Activated T-cell treated with anti-CD3 and anti-CD28 coated beads, Interleukin-2, amount 50 U/mL, for 48 hours (primary cell): ENCODE results near the gene MRFAP1L1.

Experiments
- DNase-seq, 2 experiments: peaks; one replicate each; pipeline ENCODE4 v3.0.0-alpha.2; 2020

Gene MRFAP1L1

GRCh38 chr4:6715704-6716017 is 6.0 kb upstream of the MRFAP1L1 start:
- no peak for DNase-seq

DNA sequence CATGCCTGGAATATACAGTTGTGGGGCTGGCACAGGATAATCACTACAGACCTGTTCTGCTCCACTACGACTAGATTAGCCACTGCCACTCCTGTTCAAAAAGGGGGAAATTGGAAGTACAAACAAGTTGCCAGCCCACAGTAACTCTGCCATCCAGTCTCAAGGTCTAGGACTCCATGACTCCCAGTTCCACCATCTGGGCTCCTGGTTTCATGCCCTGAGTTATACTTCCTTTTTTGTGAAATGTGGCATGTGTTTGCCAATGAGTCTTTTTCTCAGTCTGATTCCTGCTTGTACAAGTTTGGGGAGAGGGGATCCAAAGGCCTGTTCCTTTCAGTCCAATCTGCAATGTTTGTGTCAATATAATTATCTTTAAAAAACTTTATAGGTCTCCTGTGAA is 5.3 kb upstream of the MRFAP1L1 start:
- no peak for DNase-seq

GRCh38 chr4:6710996-6711395 is 1.3 kb upstream of the MRFAP1L1 start:
- no peak for DNase-seq

DNA sequence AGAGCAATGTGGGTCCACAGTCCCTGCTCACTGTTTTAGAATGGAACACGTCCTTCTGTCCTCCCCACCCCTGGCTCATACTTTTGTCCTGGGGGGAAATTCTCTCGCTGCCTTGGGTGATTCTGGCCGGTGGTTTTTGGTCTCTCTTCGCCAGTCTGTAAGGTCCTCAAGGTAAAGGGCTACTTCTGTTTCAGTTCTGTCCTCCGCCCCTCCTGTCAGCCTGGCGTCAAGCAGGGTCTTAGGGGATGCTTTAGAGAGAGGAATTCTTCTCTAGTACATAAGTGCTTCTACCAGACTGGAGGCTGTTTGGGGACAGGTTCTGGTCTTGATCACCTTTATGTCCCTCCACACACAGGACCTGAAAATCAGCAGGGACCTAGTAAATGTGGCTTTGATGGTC is 617 bp upstream of the MRFAP1L1 start:
- DNase-seq, result no peak

DNA sequence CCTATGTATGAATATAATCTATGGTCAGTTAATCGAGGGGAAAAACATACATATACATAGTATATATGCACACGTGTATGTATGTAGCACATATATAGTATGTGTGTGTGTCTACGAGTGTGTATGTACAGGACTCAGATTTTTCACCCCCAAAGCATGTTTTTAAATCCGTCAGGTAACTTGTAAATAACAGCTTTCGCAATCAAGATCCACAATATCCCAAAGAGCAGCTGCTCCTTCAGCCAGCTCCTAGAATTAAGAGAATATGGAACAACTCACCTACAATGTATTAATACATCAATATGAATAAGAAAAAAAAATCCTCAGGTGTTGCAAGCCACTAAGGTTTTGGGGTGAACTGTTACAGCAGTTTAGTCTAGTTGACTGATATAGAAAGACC is 3.5 kb downstream of the MRFAP1L1 start:
- no peak for DNase-seq

- DNase-seq, result no peak
These were observed 4.0 kb downstream of the MRFAP1L1 start for GRCh38 chr4:6705646-6706045.

DNA sequence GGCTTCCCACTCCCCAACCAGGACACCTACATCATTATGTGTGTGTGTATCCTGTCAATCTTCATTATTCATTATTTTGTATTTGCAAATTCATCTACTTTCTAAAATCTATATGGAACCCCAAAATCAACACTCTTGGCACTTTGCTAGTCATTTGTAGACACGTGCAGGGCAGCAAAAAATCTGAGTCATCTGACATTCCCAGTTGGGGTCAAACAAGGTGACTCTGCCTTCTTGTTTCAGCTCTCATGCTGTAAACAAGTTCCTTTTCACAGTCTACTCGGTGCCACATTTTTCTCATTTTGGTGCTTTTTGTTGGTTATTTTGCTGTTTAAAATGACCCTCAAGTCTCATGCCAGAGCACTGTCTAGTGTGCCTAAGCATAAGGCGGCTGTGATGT is 5.9 kb downstream of the MRFAP1L1 start:
- no peak for DNase-seq

DNA sequence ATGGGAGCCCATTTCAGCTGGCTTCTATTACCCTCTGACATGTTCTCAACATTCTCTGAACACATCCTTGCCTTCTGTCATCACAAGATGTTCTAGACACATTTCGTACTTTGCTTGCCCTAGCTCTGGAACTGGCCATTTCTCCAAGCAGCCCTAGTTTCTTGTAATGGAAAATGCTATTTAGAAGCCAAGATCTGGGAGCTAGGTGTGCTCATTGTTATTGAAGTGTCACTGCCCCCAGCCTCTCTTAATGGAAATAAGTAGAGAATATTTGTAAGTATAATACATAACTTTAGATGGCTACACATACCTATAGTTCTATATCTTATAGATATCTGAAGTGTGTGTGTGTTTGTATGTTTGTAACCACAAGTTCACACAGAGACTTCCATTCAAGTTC is 6.9 kb downstream of the MRFAP1L1 start:
- no peak for DNase-seq

DNA sequence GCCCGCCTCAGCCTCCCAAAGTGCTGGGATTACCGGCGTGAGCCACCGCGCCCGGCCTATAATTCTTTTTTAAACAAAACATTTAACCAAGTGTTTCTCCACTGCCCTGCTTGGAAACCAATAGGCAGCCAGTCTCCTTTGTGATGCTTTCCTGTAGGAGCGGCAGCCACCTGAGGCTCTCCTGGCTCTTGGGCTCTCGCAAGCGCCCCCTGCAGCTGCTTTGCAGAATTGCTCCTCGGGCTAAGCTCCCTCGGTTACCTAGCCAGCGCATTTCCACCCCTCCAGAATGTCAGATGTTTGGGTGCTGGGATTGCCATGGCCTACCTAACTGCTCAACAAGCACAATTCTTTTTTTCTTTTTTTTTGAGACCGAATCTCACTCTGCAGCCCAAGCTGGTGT is 8.3 kb downstream of the MRFAP1L1 start:
- DNase-seq, result peak; percentile 65 to 76

DNA sequence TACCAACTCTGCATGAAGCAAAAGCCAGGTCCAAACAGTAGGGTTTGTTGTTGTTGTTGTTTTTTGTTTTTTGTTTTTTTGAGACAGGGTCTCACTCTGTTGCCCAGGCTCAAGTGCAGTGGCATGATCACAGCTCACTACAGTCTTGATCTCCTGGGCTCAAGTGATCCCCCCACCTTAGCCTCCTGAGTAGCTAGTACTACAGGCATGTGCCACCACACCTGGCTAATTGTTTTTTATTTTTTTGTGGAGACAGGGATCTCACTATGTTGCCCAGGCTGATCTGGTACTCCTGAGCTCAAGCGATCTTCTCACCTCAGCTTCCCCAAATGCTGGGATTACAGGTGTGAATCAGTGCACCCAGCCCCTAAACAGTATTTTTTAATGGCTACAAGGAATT is 9.8 kb downstream of the MRFAP1L1 start:
- no peak for DNase-seq

GRCh38 chr4:6699388-6699787 is 10.3 kb downstream of the MRFAP1L1 start:
- DNase-seq, result no peak

- DNase-seq, result no peak
These were observed 12.5 kb downstream of the MRFAP1L1 start for GRCh38 chr4:6697131-6697530.

DNA sequence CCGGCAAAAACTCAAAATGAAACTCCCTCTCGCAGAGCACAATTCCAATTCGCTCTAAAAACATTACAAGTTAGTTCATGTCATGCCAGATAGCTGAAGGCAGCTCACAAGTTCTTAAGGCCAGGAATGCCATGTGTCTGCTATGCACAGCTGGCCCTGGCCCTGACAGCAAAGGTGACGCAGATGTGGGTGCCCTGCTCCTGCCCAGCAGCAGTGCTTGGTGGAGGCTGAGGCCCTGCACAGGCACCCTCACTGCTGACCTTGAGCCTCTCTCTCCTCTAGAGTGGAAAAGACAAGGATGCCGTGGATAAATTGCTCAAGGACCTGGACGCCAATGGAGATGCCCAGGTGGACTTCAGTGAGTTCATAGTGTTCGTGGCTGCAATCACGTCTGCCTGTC is 13.1 kb downstream of the MRFAP1L1 start:
- no peak for DNase-seq

DNA sequence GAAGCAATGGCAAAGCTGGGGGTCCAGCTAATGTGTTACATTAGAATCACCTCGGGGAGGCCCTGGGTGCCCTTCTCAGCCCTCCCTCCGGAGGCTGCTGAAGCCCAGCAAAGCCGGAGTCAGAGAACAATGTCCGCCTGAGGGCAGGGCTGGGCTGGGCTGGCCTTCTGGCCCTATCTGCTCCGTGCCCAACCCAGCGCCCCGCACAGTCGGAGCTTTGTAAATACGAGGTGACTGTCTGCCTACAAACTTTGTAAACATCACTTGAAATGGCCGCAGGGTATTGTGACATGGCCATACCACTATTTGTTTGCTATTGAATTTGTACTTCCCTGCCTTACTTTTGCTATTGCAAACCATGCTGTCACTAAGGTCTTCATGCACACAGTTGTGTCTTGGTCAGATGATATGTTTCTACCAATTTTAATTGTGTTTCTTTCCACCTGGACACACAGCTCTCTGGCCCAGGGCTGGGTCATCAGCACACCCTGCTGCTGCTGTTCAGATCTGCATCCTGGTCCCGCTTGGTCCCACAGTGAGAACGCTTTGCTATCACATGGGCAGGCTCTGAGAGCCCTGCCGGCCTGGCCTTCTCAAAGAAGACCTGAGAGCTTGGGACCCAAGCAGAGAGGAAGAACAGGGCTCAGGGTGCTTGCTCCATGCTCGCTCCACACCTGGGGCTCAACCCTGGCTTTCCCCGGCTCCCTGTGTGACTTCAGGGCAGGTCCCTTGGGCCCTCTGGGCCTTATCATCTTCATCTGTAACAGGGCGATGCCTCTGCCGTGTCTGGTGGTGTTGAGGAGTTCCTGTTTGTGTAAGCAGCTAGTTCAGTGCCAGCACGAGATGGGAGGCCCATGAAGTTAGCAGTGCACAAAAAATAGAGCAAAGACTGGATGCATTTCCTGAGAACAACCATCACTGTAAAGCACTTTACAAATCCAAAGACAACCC is 13.7 kb downstream of the MRFAP1L1 start:
- peak; percentile 66 to 69 for DNase-seq

GRCh38 chr4:6694177-6694901 is 15.3 kb downstream of the MRFAP1L1 start:
- no peak for DNase-seq

DNA sequence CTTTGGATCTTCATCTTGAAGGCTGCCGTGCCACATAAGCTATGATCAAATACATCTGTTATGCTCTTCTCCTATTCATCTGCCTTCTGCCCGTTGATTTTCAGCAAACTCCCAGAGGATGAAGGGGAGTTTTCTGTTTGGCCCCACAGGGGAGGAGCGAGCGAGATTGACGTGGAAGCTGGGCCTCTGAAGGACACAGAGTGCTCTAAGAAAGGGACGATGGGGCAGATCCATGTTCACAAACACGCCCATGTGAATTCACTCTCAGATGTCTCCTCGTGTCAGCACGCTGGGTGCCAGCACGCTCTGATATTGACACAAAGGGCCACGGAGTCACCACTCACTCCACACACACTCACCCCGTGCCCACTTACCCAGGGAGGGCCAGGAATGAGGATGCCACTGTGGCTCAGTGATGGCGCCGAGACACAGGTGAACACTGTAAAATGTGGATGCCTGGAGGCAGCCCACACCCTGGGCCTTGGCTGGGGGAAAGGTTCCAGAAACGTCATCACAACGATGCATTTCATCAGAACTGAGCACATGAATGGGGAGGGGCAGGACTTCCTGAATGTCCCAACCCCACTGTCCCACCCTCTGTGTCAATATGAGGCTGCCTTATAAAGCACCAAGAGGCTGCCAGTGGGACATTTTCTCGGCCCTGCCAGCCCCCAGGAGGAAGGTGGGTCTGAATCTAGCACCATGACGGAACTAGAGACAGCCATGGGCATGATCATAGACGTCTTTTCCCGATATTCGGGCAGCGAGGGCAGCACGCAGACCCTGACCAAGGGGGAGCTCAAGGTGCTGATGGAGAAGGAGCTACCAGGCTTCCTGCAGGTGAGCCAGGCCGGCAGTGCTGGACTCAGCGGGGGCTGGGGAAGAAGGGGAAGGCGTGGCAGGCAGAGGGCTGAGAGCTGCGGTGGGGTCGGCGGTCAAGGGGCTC is 16.2 kb downstream of the MRFAP1L1 start, which contains the start of gene S100P:
TSS of gene S100P (plus strand) at position 648 of the 946 bp plus-strand sequence. CDS start at position 703, 55 bp downstream.
- DNase-seq, result no peak

DNA sequence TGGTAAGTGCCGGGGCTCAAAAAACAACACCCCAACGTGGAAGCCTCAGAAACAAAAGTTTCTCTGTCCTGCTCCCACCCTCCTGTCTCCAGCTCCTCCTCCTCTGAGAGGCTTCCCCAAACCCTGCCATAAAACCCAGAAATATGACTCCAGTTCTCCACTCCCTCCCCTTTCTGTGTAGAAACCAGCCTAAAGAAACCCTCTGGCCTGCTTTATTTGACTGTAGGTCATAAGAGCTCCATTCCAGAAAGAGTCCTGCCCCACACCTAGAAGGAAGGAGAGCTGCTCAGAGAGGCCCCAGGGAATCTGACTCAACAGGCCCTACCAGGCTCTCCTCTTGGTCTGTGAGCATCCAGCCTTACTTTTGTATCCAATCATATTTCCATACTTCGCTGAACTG is 16.9 kb downstream of the MRFAP1L1 start:
- no peak for DNase-seq

GRCh38 chr4:6692379-6692778 is 17.3 kb downstream of the MRFAP1L1 start:
- no peak for DNase-seq

DNA sequence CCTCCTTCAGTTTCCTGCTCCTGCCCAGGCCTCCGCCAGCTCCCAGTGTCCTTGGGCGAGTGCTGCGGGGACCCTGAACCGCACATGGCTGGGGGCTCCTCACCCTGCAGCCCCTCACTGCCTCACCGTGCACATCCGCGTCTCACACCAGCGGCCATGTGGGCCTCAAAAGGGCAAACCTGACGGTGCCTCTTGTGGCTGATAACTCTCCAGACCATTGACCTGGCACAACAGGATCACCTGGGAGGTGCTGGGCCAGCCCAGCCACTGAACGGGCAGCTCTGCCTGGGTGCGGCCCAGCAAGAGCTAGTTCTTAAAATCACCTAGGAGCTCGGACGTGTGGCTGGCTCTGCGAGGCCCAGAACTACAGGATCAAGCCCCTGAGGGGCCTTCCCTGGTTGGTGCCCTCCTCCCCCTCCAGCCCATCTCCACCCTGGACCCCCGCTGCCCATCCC is 20.1 kb downstream of the MRFAP1L1 start:
- DNase-seq, result no peak

DNA sequence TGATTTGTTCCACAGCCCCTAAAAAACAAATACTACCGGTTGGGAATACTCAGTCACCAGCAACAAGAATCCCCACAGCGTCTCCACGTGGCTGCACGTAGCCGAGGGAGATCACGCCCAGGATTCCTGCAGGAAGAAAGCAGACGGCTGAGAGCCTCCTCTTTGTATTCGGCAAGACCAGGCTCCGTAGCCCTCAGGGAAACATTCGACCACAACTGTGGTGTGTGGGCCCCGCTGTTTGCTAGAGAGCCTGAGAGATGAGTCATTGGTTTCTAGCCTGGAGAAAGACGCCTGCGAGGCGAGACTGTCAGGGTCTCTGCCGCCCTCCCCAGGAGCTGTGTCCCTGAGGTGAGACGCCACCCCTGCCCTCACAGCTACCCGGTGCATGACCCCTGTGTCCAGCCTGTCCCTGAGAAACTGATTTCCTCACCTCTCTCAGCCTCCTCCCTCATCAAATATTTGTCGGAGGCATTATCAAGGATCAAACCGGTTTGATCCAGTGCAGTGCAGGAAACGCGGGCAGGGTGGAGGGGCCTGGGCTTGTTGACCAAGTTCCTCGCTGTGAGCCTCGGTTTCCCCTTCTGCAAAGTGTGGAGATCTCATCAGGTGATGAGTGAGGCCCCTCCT is 20.7 kb downstream of the MRFAP1L1 start:
- DNase-seq, result peak; percentile 85 to 86

GRCh38 chr4:6687947-6688878 is 21.5 kb downstream of the MRFAP1L1 start:
- no peak for DNase-seq
